Breast epithelium (tissue), 3 donors: ENCODE data around the gene CIBAR2.

ENCODE experiments used
- POLR2A ChIP-seq: fragments of 450-650 bp; IDR thresholded peaks from one replicate; pipeline ENCODE4 v1.6.1; 2016; ENCODE audit warnings: antibody characterized with exemption, mild to moderate bottlenecking, moderate library complexity
- POLR2AphosphoS5 ChIP-seq, 3 donors: sonication (generic); formaldehyde crosslinking; IDR thresholded peaks; one replicate each; pipeline ENCODE4 v1.6.1; 2017; ENCODE audit warnings: antibody characterized with exemption in 3 of 3
- TF ChIP-seq, protein P1 (sequence below), 3 donors: fragments of 450-650 bp; IDR thresholded peaks; one replicate each; pipeline ENCODE4 v1.5.1; 2016 to 2017; ENCODE audit warnings: antibody characterized with exemption in 3 of 3, mild to moderate bottlenecking in 3 of 3, moderate library complexity in 3 of 3

DNA sequence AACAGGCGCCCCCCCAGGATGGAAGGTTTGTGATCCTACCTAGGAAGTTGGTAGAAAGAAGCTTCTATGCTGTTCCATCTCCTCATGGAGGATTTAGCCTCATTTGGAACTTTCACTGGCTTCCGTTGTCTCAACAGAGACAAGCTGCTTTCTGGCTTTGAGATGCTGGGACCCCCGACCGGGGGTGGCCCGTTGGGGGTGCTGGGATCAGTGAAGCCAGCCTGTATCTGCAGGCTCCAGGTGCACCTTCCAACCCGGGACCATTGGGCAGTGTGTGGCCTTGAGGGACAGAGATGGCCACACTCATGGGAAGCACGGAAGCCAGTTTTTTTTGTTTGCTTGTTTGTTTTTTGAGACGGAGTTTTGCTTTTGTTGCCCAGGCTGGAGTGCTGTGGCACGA lies 15.4 kb downstream of the CIBAR2 start:
- TF ChIP-seq, protein P1, sequence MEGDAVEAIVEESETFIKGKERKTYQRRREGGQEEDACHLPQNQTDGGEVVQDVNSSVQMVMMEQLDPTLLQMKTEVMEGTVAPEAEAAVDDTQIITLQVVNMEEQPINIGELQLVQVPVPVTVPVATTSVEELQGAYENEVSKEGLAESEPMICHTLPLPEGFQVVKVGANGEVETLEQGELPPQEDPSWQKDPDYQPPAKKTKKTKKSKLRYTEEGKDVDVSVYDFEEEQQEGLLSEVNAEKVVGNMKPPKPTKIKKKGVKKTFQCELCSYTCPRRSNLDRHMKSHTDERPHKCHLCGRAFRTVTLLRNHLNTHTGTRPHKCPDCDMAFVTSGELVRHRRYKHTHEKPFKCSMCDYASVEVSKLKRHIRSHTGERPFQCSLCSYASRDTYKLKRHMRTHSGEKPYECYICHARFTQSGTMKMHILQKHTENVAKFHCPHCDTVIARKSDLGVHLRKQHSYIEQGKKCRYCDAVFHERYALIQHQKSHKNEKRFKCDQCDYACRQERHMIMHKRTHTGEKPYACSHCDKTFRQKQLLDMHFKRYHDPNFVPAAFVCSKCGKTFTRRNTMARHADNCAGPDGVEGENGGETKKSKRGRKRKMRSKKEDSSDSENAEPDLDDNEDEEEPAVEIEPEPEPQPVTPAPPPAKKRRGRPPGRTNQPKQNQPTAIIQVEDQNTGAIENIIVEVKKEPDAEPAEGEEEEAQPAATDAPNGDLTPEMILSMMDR (IDR thresholded peaks at IDR 0.05): no peak
- TF ChIP-seq POLR2A: no peak
- TF ChIP-seq POLR2AphosphoS5 (IDR thresholded peaks at IDR 0.05): no peak
